ENCODE results near the gene ZNF688.

DNA sequence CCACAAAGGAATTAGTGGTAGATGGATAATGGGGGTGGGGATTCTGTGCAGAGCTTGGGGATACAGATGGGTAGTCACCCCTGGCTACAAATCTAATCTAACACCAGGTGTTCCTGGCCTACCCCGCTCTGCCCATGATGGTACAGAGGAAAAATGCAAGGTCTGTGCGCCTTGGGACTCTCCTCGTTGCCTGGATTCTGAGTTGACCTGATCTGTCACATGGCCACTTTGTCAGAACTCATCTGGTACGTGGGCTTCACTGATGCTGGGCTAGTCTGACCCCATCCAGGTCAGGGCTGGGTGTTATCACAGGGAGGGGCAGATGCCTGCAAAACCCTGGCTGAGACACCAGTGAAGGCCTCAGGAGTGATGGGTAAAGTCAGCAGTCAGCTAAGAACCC lies 18.6 kb downstream of the ZNF688 start:
- TF ChIP-seq, protein P1, sequence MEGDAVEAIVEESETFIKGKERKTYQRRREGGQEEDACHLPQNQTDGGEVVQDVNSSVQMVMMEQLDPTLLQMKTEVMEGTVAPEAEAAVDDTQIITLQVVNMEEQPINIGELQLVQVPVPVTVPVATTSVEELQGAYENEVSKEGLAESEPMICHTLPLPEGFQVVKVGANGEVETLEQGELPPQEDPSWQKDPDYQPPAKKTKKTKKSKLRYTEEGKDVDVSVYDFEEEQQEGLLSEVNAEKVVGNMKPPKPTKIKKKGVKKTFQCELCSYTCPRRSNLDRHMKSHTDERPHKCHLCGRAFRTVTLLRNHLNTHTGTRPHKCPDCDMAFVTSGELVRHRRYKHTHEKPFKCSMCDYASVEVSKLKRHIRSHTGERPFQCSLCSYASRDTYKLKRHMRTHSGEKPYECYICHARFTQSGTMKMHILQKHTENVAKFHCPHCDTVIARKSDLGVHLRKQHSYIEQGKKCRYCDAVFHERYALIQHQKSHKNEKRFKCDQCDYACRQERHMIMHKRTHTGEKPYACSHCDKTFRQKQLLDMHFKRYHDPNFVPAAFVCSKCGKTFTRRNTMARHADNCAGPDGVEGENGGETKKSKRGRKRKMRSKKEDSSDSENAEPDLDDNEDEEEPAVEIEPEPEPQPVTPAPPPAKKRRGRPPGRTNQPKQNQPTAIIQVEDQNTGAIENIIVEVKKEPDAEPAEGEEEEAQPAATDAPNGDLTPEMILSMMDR (IDR thresholded peaks at IDR 0.05): no peak
- no peak for TF ChIP-seq POLR2A (IDR thresholded peaks at IDR 0.05)
